Liver (tissue), 9 donors: ENCODE measurements around the gene ZNF133. TPM values are rescaled to one million over a fixed set of nuclear protein-coding genes. Genes with fewer than 3 reads are reported as not detected.

Source experiments
- DNase-seq: peaks from one replicate; pipeline ENCODE4 v3.0.0-alpha.2; 2017; ENCODE audit warnings: low spot score
- H3K27ac ChIP-seq, 2 donors: one replicate each; pipeline ENCODE4 v1.7.0; 2013; ENCODE audit warnings: inconsistent platforms in 2 of 2, low read length in 2 of 2, control low read depth in 1 of 2, low read depth in 1 of 2, mild to moderate bottlenecking in 1 of 2
- H3K27me3 ChIP-seq, 4 donors: one replicate each; pipeline versions ENCODE4 v1.6.1 to v1.7.0; 2013; ENCODE audit warnings: low read length in 3 of 4, inconsistent platforms in 1 of 4, mild to moderate bottlenecking in 1 of 4, moderate library complexity in 1 of 4; ENCODE audit not compliant: control insufficient read depth in 4 of 4, insufficient read depth in 4 of 4
- H3K36me3 ChIP-seq, 4 donors: one replicate each; pipeline versions ENCODE4 v1.6.1 to v1.7.0; 2013; ENCODE audit warnings: low read length in 3 of 4, mild to moderate bottlenecking in 3 of 4, low read depth in 1 of 4, moderate library complexity in 1 of 4; ENCODE audit not compliant: control insufficient read depth in 4 of 4, insufficient read depth in 3 of 4
- H3K4me1 ChIP-seq, 4 donors: one replicate each; pipeline versions ENCODE4 v1.6.1 to v1.7.0; 2013; ENCODE audit warnings: low read length in 3 of 4, mild to moderate bottlenecking in 3 of 4, moderate library complexity in 1 of 4; ENCODE audit not compliant: control insufficient read depth in 4 of 4, insufficient read depth in 4 of 4
- H3K4me3 ChIP-seq, 3 donors: one replicate each; pipeline versions ENCODE4 v1.6.1 to v1.7.0; 2013; ENCODE audit warnings: low read length in 3 of 3, control low read depth in 1 of 3, low read depth in 1 of 3, mild to moderate bottlenecking in 1 of 3
- H3K9ac ChIP-seq, 2 donors: one replicate each; pipeline ENCODE4 v1.7.0; 2013; ENCODE audit warnings: low read length in 2 of 2, mild to moderate bottlenecking in 2 of 2, moderate library complexity in 2 of 2, control low read depth in 1 of 2, low read depth in 1 of 2
- H3K9me3 ChIP-seq, 4 donors: one replicate each; pipeline versions ENCODE4 v1.6.1 to v1.7.0; 2013; ENCODE audit warnings: low read length in 3 of 4; ENCODE audit not compliant: control insufficient read depth in 4 of 4
- EGR1 ChIP-seq, 2 donors: IDR thresholded peaks; 2 replicates each; pipeline ENCODE4 v1.6.1; 2016 to 2018; ENCODE audit warnings: antibody characterized with exemption in 2 of 2, low read depth in 2 of 2
- FOXA1 ChIP-seq: IDR thresholded peaks from 2 replicates; pipeline ENCODE4 v1.6.1; 2016; ENCODE audit warnings: antibody characterized with exemption
- FOXA2 ChIP-seq: IDR thresholded peaks from 2 replicates; pipeline ENCODE4 v1.6.1; 2016; ENCODE audit warnings: antibody characterized with exemption
- GABPA ChIP-seq, 2 donors: IDR thresholded peaks in 1 of 2; conservative IDR thresholded peaks in 1 of 2; 2 replicates each; pipeline ENCODE4 v1.6.1; 2016; ENCODE audit warnings: antibody characterized with exemption in 2 of 2, mild to moderate bottlenecking in 1 of 2, moderate library complexity in 1 of 2
- HNF4A ChIP-seq, 2 donors: conservative IDR thresholded peaks; 2 replicates each; pipeline ENCODE4 v1.6.1; 2016; ENCODE audit warnings: antibody characterized with exemption in 2 of 2, mild to moderate bottlenecking in 2 of 2
- HNF4G ChIP-seq: IDR thresholded peaks from 2 replicates; pipeline ENCODE4 v1.6.1; 2016; ENCODE audit warnings: antibody characterized with exemption
- JUND ChIP-seq, 2 donors: IDR thresholded peaks; 2 replicates each; pipeline ENCODE4 v1.6.1; 2016; ENCODE audit warnings: antibody characterized with exemption in 2 of 2
- NR2F2 ChIP-seq: IDR thresholded peaks from 2 replicates; pipeline ENCODE4 v1.6.1; 2016; ENCODE audit warnings: antibody characterized with exemption
- RAD21 ChIP-seq, 2 donors: IDR thresholded peaks; 2 replicates each; pipeline ENCODE4 v1.6.1; 2016; ENCODE audit warnings: antibody characterized with exemption in 2 of 2, mild to moderate bottlenecking in 2 of 2
- RXRA ChIP-seq, 2 donors: IDR thresholded peaks; 2 replicates each; pipeline ENCODE4 v1.6.1; 2017 to 2018; ENCODE audit warnings: antibody characterized with exemption in 2 of 2, mild to moderate bottlenecking in 1 of 2
- SP1 ChIP-seq: IDR thresholded peaks from 2 replicates; pipeline ENCODE4 v1.6.1; 2018; ENCODE audit warnings: antibody characterized with exemption, mild to moderate bottlenecking
- TAF1 ChIP-seq: conservative IDR thresholded peaks from 2 replicates; pipeline ENCODE4 v1.6.1; 2016; ENCODE audit warnings: antibody characterized with exemption, mild to moderate bottlenecking
- YY1 ChIP-seq: IDR thresholded peaks from 2 replicates; pipeline ENCODE4 v1.6.1; 2016; ENCODE audit warnings: antibody characterized with exemption, mild to moderate bottlenecking
- ZBTB33 ChIP-seq: IDR thresholded peaks from 2 replicates; pipeline ENCODE4 v1.6.1; 2016; ENCODE audit warnings: antibody characterized with exemption
- WGBS: extraction: QIAGEN DNeasy Blood & Tissue Kit; methylation state at CpG from one replicate; pipeline ENCODE4 v1.1.7; 2013; 5-methylcytosine and 5-hydroxymethylcytosine counted together
- polyA plus RNA-seq, 2 donors: library from polyadenylated mRNA; stranded (reverse) in 1 of 2; unstranded in 1 of 2; fragments of 200-250 nt in 1 of 2; fragments of >200 nt in 1 of 2; fragmentation: Nextera tagmentation in 1 of 2; extraction: Ambion mirVana in 1 of 2; gene quantifications; one replicate each; pipeline versions ENCODE4 v1.2.1 to v1.2.3, GENCODE V29; 2013 to 2015
- total RNA-seq, 2 donors: library from RNA; depleted of rRNA; stranded (reverse); fragments of >200 nt; gene quantifications; one replicate each; pipeline ENCODE4 v1.2.3, GENCODE V29; 2014
- TF ChIP-seq, protein P1 (sequence below): IDR thresholded peaks from 2 replicates; pipeline ENCODE4 v1.6.1; 2016; ENCODE audit warnings: antibody characterized with exemption
- TF ChIP-seq, protein P2 (sequence below): IDR thresholded peaks from 2 replicates; pipeline ENCODE4 v1.6.1; 2016; ENCODE audit warnings: antibody characterized with exemption, mild to moderate bottlenecking
- TF ChIP-seq, protein P3 (sequence below): IDR thresholded peaks from 2 replicates; pipeline ENCODE4 v1.6.1; 2016; ENCODE audit warnings: antibody characterized with exemption
- donor health status: healthy.
- donor health status: healthy.
- donor health status: healthy.
- donor health status: healthy.
- donor health status: healthy.

Gene ZNF133
- 1 to 10 TPM; 8.4 to 9.5 TPM for total RNA-seq
- polyA plus RNA-seq, result 1 to 10 TPM; 3.4 to 3.6 TPM

DNA sequence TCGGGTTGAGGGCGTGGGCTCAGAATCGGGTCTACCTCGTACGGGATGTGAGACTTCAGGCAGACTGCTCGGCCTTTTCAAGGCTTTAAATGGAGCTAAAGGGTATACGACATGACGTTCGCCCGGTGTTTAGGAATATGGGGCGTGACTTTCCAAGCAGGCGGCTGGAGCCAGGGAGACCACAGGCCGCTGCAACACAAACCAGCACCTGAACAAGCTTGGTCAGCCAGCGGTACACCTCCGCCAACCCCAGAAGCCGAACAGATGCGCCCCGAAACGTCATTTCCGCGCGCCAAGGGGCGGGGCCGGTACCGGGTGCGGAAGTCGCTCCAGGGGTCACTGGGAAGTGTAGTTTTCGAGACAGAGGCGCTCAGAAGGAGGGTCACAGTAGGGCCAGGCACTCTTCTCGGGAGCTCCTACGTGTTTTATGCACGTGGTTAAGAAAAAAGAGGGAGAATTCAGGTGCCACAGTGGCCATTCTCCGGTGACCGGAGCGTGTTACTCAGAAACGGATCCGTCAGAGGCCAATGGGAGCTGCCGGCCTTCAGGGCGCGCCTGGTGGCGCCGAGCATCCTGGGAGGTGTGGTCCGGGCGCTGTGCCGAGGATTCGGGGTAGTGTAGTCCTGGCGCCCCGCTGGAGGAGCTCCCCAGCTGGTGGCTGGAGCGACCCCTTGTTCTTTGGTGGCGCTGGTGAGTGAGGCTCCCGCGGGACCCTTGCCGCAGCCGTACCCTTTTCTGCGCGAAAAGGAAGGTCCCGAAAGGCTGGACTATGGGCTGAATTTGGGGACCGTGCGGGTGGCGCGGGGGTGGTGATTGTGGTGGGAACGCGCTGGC, at the start of gene ZNF133:
TSS of gene ZNF133 (plus strand) at position 613 of the 834 bp plus-strand sequence. CDS start 17,160 bp downstream, outside the sequence.
- Histone ChIP-seq H3K4me3 (peak within 1 kb of the TSS; percentile 72 to 96 (median 87)), H3K27me3 (peaks cover 0 to 7% (median 3%) of the 10 kb centered on the region in 4 donors), H3K4me1 (peaks cover 4 to 20% (median 11%) of the 10 kb centered on the region in 4 donors), H3K9me3 (peaks cover 1 to 19% (median 18%) of the 10 kb centered on the region in 4 donors), H3K36me3 (peaks cover 0 to 7% (median 2%) of the 10 kb centered on the region in 4 donors), H3K9ac (peak within 1 kb of the TSS; percentile 77 to 78), H3K27ac (peak within 1 kb of the TSS; percentile 83 to 95)
- TF ChIP-seq YY1 (peak; percentile 84), FOXA2 (no peak), RAD21 (IDR thresholded peaks at IDR 0.05) (peak in 1 of 2 donors; percentile 3), HNF4G (no peak), TAF1 (peak; percentile 71), HNF4A (conservative IDR thresholded peaks at IDR 0.05) (peak; percentile 11 to 41), SP1 (peak; percentile 95), JUND (IDR thresholded peaks at IDR 0.05) (no peak), FOXA1 (no peak), GABPA (IDR thresholded peaks at IDR 0.05 in 1 of 2, conservative IDR thresholded peaks at IDR 0.05 in 1 of 2) (peak; percentile 91 to 99), NR2F2 (peak; percentile 97), ZBTB33 (peak; percentile 53), RXRA (IDR thresholded peaks at IDR 0.05) (peak; percentile 65 to 72), EGR1 (IDR thresholded peaks at IDR 0.05; ENCODE audit: low read depth in 2 of 2) (peak in 1 of 2 donors; percentile 38)
- TF ChIP-seq, protein P1, sequence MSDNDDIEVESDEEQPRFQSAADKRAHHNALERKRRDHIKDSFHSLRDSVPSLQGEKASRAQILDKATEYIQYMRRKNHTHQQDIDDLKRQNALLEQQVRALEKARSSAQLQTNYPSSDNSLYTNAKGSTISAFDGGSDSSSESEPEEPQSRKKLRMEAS, result peak; percentile 59
- TF ChIP-seq, protein P2, sequence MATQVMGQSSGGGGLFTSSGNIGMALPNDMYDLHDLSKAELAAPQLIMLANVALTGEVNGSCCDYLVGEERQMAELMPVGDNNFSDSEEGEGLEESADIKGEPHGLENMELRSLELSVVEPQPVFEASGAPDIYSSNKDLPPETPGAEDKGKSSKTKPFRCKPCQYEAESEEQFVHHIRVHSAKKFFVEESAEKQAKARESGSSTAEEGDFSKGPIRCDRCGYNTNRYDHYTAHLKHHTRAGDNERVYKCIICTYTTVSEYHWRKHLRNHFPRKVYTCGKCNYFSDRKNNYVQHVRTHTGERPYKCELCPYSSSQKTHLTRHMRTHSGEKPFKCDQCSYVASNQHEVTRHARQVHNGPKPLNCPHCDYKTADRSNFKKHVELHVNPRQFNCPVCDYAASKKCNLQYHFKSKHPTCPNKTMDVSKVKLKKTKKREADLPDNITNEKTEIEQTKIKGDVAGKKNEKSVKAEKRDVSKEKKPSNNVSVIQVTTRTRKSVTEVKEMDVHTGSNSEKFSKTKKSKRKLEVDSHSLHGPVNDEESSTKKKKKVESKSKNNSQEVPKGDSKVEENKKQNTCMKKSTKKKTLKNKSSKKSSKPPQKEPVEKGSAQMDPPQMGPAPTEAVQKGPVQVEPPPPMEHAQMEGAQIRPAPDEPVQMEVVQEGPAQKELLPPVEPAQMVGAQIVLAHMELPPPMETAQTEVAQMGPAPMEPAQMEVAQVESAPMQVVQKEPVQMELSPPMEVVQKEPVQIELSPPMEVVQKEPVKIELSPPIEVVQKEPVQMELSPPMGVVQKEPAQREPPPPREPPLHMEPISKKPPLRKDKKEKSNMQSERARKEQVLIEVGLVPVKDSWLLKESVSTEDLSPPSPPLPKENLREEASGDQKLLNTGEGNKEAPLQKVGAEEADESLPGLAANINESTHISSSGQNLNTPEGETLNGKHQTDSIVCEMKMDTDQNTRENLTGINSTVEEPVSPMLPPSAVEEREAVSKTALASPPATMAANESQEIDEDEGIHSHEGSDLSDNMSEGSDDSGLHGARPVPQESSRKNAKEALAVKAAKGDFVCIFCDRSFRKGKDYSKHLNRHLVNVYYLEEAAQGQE, result peak; percentile 23
- TF ChIP-seq, protein P3, sequence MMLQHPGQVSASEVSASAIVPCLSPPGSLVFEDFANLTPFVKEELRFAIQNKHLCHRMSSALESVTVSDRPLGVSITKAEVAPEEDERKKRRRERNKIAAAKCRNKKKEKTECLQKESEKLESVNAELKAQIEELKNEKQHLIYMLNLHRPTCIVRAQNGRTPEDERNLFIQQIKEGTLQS, result no peak
- under 1% methylated on average over 63 of the region's 63 CpGs for WGBS
- peak; percentile 99 for DNase-seq
